HCT116 (cell line): ENCODE data around the gene SLC22A6. TPM values are rescaled to one million over a fixed set of nuclear protein-coding genes. Genes with fewer than 3 reads are reported as not detected.

Experiments used
- ATAC-seq: fragments of 200-7000 bp; cut with Tn5 transposase; 2 replicates; pipeline ENCODE4 v1.9.1; 2020; ENCODE audit warnings: mild to moderate bottlenecking, moderate library complexity
- BruUV-seq: library from RNA; stranded (reverse); fragments of 400-500 nt; replicated peaks from 2 replicates; lab custom pipeline; 2021; lab: Mats Ljungman, UMichigan
- CTCF ChIA-PET: fragments of 300-600 bp; sonication (Branson Sonifier 250); formaldehyde crosslinking; loops from one replicate; lab custom pipeline; 2021; ENCODE audit warnings: antibody characterized with exemption; lab: Charles Lee
- POLR2A ChIA-PET: fragments of 300-600, 350-600 bp; sonication (Branson Sonifier 250); formaldehyde crosslinking; loops from one replicate; lab custom pipeline; 2021; ENCODE audit warnings: antibody characterized with exemption; lab: Charles Lee
- RAD21 ChIA-PET, 2 experiments: fragments of 300-600 bp; sonication (Branson Sonifier 250); formaldehyde crosslinking; loops; one replicate each; lab custom pipeline; 2023; ENCODE audit warnings: low total read pairs in 2 of 2; ENCODE audit not compliant: uncharacterized antibody in 2 of 2, unreplicated experiment in 2 of 2, low non-redundant PET in 1 of 2; lab: Charles Lee
- DNase-seq: peaks from one replicate; pipeline ENCODE4 v3.0.0-alpha.2; 2010; ENCODE audit warnings: low read depth, low spot score
- H2AFZ ChIP-seq: fragments of 200-600 bp; shearing (Covaris generic), sonication (generic); 2 replicates; pipeline ENCODE4 v1.6.1; 2017; ENCODE audit warnings: low read depth, mixed run types, mixed read lengths, antibody characterized with exemption, low read length; ENCODE audit not compliant: poor library complexity, severe bottlenecking
- H3K27ac ChIP-seq: 2 replicates; pipeline ENCODE4 v1.5.1; 2012; ENCODE audit warnings: low read depth, low read length
- H3K27me3 ChIP-seq: fragments of 200-600 bp; sonication (generic); 2 replicates; pipeline ENCODE4 v1.6.1; 2016; ENCODE audit warnings: mixed run types, low read length, mixed read lengths; ENCODE audit not compliant: insufficient read depth
- H3K36me3 ChIP-seq, 2 experiments: fragments of 200-500 bp in 1 of 2; fragments of 200-600 bp in 1 of 2; sonication (Bioruptor generic) in 1 of 2; sonication (generic) in 1 of 2; 2 replicates each; pipeline versions ENCODE4 v1.5.1 to v1.6.1; 2014 to 2016; ENCODE audit warnings: low read length in 2 of 2, inconsistent platforms in 1 of 2, mixed read lengths in 1 of 2, mixed run types in 1 of 2; ENCODE audit not compliant: insufficient read depth in 2 of 2, control insufficient read depth in 1 of 2
- H3K4me1 ChIP-seq, 2 experiments: fragments of 200-600 bp in 1 of 2; sonication (generic) in 1 of 2; 2 replicates each; pipeline versions ENCODE4 v1.5.1 to v1.6.1; 2012 to 2017; ENCODE audit warnings: low read length in 2 of 2, inconsistent platforms in 1 of 2, mild to moderate bottlenecking in 1 of 2, mixed read lengths in 1 of 2, mixed run types in 1 of 2, moderate library complexity in 1 of 2; ENCODE audit not compliant: insufficient read depth in 2 of 2, control insufficient read depth in 1 of 2
- H3K4me2 ChIP-seq: fragments of 200-600 bp; sonication (generic); 2 replicates; pipeline ENCODE4 v1.6.1; 2017; ENCODE audit warnings: mixed run types, low read length, mixed read lengths
- H3K4me3 ChIP-seq, 2 experiments: fragments of 200-600 bp in 1 of 2; sonication (generic) in 1 of 2; replicated peaks in 1 of 2; 2 replicates each; pipeline ENCODE4 v1.5.1; 2011 to 2016; ENCODE audit warnings: low read length in 2 of 2, control low read depth in 1 of 2, low read depth in 1 of 2, mild to moderate bottlenecking in 1 of 2, mixed read lengths in 1 of 2, mixed run types in 1 of 2
- H3K79me2 ChIP-seq: fragments of 200-600 bp; sonication (generic); 2 replicates; pipeline ENCODE4 v1.6.1; 2017; ENCODE audit warnings: mild to moderate bottlenecking, mixed run types, low read length, moderate library complexity, mixed read lengths; ENCODE audit not compliant: insufficient read depth
- H3K9ac ChIP-seq: fragments of 200-600 bp; sonication (generic); 2 replicates; pipeline ENCODE4 v1.6.1; 2016; ENCODE audit warnings: low read length, mixed read lengths
- H3K9me2 ChIP-seq: fragments of 200-600 bp; sonication (generic), shearing (Covaris generic); 2 replicates; pipeline ENCODE4 v1.6.1; 2017; ENCODE audit warnings: mixed run types, mild to moderate bottlenecking, moderate library complexity; ENCODE audit not compliant: insufficient read depth
- H3K9me3 ChIP-seq, 2 experiments: fragments of 200-500 bp in 1 of 2; fragments of 200-600 bp in 1 of 2; sonication (Bioruptor generic) in 1 of 2; sonication (generic) in 1 of 2; 2 replicates each; pipeline ENCODE4 v1.6.1; 2014 to 2017; ENCODE audit warnings: low read length in 2 of 2, mixed read lengths in 2 of 2, inconsistent platforms in 1 of 2, low read depth in 1 of 2, mild to moderate bottlenecking in 1 of 2, mixed run types in 1 of 2, moderate library complexity in 1 of 2; ENCODE audit not compliant: control insufficient read depth in 1 of 2, insufficient read depth in 1 of 2
- H4K20me1 ChIP-seq: fragments of 200-600 bp; sonication (generic), shearing (Covaris generic); 2 replicates; pipeline ENCODE4 v1.6.1; 2017; ENCODE audit warnings: mixed run types, mild to moderate bottlenecking, moderate library complexity; ENCODE audit not compliant: insufficient read depth
- EGR1 ChIP-seq: IDR thresholded peaks from 2 replicates; pipeline ENCODE4 v1.6.1; 2012; ENCODE audit warnings: low read depth
- ELF1 ChIP-seq: IDR thresholded peaks from 2 replicates; pipeline ENCODE4 v1.6.1; 2012; ENCODE audit warnings: low read depth, borderline replicate concordance
- EZH2 ChIP-seq: fragments of 200-600 bp; sonication (generic); IDR thresholded peaks from 2 replicates; pipeline ENCODE4 v1.6.1; 2017; ENCODE audit warnings: antibody characterized with exemption, mixed run types
- EZH2phosphoT487 ChIP-seq: fragments of 200-600 bp; IDR thresholded peaks from 2 replicates; pipeline ENCODE4 v1.6.1; 2018; ENCODE audit warnings: antibody characterized with exemption, borderline replicate concordance
- FOSL1 ChIP-seq: IDR thresholded peaks from 2 replicates; pipeline ENCODE4 v1.6.1; 2012; ENCODE audit warnings: low read depth
- JUND ChIP-seq: IDR thresholded peaks from 2 replicates; pipeline ENCODE4 v1.6.1; 2012
- POLR2AphosphoS5 ChIP-seq: IDR thresholded peaks from 2 replicates; pipeline ENCODE4 v1.6.1; 2011; ENCODE audit warnings: mild to moderate bottlenecking, low read depth, low read length, moderate library complexity
- RAD21 ChIP-seq: IDR thresholded peaks from 2 replicates; pipeline ENCODE4 v1.6.1; 2012; ENCODE audit warnings: low read depth, mild to moderate bottlenecking
- SIN3A ChIP-seq: IDR thresholded peaks from 2 replicates; pipeline ENCODE4 v1.6.1; 2012; ENCODE audit warnings: low read depth
- SP1 ChIP-seq: IDR thresholded peaks from 2 replicates; pipeline ENCODE4 v1.6.1; 2012; ENCODE audit warnings: low read depth
- SRF ChIP-seq: IDR thresholded peaks from 2 replicates; pipeline ENCODE4 v1.6.1; 2012; ENCODE audit warnings: low read depth
- TCF7L2 ChIP-seq: IDR thresholded peaks from 2 replicates; pipeline ENCODE4 v1.7.0; 2011; ENCODE audit warnings: borderline replicate concordance, inconsistent platforms; ENCODE audit not compliant: insufficient read depth, insufficient read length; ENCODE audit errors: extremely low read depth
- YY1 ChIP-seq: IDR thresholded peaks from 2 replicates; pipeline ENCODE4 v1.6.1; 2011; ENCODE audit warnings: low read length, low read depth, moderate library complexity, mild to moderate bottlenecking; ENCODE audit not compliant: insufficient replicate concordance; ENCODE audit errors: extremely low read depth
- ZFX ChIP-seq: fragments of 450-650 bp; IDR thresholded peaks from 2 replicates; pipeline ENCODE4 v1.6.1; 2017
- ZNF274 ChIP-seq: fragments of 200-500 bp; sonication (Bioruptor generic); IDR thresholded peaks from 2 replicates; pipeline ENCODE4 v1.6.1; 2014; ENCODE audit warnings: mild to moderate bottlenecking, low read depth, low read length, inconsistent platforms
- intact Hi-C: fragments of 100-400 bp; cut with micrococcal nuclease; formaldehyde crosslinking; loops from 2 replicates; pipeline ENCODE4 v1.10.0; 2022
- total RNA-seq: library from RNA; stranded (reverse); gene quantifications from one replicate; pipeline ENCODE4 v1.2.1, GENCODE V29; 2021; ENCODE audit not compliant: unreplicated experiment
- TF ChIP-seq, protein P1 (sequence below): IDR thresholded peaks from 2 replicates; pipeline ENCODE4 v1.6.1; 2012
- TF ChIP-seq, protein P2 (sequence below): IDR thresholded peaks from 2 replicates; pipeline ENCODE4 v1.6.1; 2012
- TF ChIP-seq, protein P3 (sequence below): IDR thresholded peaks from 2 replicates; pipeline ENCODE4 v1.6.1; 2012; ENCODE audit warnings: low read depth
- TF ChIP-seq, protein P4 (sequence below): IDR thresholded peaks from 2 replicates; pipeline ENCODE4 v1.6.1; 2011; ENCODE audit warnings: mild to moderate bottlenecking, low read length, moderate library complexity; ENCODE audit not compliant: insufficient replicate concordance; ENCODE audit errors: extremely low read depth

Gene SLC22A6
- total RNA-seq, 1 experiment from 2014 or later, result not detected

DNA sequence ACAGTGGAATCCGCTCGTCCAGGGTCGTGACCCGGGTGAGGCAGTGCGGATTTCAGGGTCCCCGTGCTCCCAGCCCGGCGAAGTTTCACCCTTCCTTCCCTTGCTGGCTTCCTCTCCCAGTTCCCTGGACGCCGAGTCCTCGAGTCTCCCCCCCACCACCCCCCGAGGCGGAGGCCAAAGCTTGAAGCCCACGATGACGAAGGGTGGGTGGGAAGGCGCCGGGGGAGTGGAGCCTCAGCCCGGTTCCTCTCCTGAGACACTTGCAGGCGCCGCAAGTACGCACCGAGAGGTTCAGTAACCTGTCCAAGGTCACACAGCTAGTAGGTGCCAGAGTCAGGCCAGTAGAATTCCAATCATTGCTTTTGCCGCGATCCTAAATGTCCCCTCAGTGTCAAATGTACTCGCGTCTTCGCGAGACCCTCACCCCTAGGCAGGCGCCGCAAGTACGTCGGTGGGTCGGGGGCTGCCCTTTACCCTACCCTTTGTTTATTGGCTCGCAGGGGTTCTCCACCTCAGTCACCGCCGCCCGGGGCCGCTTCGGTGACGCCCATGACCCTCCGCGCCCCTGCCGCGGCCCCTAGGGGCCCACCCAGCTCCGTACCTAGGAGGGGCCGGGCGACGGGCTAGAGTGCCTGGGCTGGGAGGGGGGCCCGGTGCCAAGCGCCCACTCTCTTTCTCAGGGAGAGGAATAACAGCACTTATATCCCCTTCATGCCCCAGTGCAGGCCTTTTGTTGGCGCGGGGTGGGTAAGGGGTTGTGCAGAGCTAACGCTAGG lies 57.9 kb downstream of the SLC22A6 start:
- CTCF ChIA-PET, result no interaction called here
- H3K27me3 ChIP-seq, result no peaks in the 10 kb centered on the region; the same call in 1 of the 2 replicates
- intact Hi-C loops, result no loop called here

More for the DNA sequence above, 57.9 kb downstream of the SLC22A6 start:
- Histone ChIP-seq H3K4me2 (no peak overlapping the region), H3K27ac (no peak overlapping the region), H4K20me1 (no peaks in the 10 kb centered on the region), H3K9me3 (no peaks in the 10 kb centered on the region), H3K4me1 (peaks cover 13 to 18% of the 10 kb centered on the region in 2 experiments), H3K9me2 (no peaks in the 10 kb centered on the region), H3K79me2 (no peaks in the 10 kb centered on the region), H3K9ac (no peak overlapping the region), H2AFZ (no peak overlapping the region), H3K36me3 (no peaks in the 10 kb centered on the region), H3K4me3 (no peak overlapping the region)
- ChIA-PET RAD21 (no interaction called here), POLR2A (no interaction called here)
- no TSS peak for BruUV-seq
- TF ChIP-seq SP1, result no peak
- TF ChIP-seq SRF, result no peak
- no peak for TF ChIP-seq POLR2AphosphoS5
- TF ChIP-seq ZFX, result no peak
- no peak for TF ChIP-seq ELF1
- no peak for TF ChIP-seq TCF7L2
- TF ChIP-seq EGR1, result no peak
- no peak for TF ChIP-seq SIN3A
- TF ChIP-seq EZH2, result no peak
- TF ChIP-seq, protein P1, sequence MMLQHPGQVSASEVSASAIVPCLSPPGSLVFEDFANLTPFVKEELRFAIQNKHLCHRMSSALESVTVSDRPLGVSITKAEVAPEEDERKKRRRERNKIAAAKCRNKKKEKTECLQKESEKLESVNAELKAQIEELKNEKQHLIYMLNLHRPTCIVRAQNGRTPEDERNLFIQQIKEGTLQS, result no peak
- TF ChIP-seq, protein P2, sequence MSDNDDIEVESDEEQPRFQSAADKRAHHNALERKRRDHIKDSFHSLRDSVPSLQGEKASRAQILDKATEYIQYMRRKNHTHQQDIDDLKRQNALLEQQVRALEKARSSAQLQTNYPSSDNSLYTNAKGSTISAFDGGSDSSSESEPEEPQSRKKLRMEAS, result no peak
- no peak for TF ChIP-seq FOSL1
- no peak for TF ChIP-seq JUND
- TF ChIP-seq, protein P3, sequence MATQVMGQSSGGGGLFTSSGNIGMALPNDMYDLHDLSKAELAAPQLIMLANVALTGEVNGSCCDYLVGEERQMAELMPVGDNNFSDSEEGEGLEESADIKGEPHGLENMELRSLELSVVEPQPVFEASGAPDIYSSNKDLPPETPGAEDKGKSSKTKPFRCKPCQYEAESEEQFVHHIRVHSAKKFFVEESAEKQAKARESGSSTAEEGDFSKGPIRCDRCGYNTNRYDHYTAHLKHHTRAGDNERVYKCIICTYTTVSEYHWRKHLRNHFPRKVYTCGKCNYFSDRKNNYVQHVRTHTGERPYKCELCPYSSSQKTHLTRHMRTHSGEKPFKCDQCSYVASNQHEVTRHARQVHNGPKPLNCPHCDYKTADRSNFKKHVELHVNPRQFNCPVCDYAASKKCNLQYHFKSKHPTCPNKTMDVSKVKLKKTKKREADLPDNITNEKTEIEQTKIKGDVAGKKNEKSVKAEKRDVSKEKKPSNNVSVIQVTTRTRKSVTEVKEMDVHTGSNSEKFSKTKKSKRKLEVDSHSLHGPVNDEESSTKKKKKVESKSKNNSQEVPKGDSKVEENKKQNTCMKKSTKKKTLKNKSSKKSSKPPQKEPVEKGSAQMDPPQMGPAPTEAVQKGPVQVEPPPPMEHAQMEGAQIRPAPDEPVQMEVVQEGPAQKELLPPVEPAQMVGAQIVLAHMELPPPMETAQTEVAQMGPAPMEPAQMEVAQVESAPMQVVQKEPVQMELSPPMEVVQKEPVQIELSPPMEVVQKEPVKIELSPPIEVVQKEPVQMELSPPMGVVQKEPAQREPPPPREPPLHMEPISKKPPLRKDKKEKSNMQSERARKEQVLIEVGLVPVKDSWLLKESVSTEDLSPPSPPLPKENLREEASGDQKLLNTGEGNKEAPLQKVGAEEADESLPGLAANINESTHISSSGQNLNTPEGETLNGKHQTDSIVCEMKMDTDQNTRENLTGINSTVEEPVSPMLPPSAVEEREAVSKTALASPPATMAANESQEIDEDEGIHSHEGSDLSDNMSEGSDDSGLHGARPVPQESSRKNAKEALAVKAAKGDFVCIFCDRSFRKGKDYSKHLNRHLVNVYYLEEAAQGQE, result no peak
- no peak for TF ChIP-seq RAD21
- TF ChIP-seq, protein P4, sequence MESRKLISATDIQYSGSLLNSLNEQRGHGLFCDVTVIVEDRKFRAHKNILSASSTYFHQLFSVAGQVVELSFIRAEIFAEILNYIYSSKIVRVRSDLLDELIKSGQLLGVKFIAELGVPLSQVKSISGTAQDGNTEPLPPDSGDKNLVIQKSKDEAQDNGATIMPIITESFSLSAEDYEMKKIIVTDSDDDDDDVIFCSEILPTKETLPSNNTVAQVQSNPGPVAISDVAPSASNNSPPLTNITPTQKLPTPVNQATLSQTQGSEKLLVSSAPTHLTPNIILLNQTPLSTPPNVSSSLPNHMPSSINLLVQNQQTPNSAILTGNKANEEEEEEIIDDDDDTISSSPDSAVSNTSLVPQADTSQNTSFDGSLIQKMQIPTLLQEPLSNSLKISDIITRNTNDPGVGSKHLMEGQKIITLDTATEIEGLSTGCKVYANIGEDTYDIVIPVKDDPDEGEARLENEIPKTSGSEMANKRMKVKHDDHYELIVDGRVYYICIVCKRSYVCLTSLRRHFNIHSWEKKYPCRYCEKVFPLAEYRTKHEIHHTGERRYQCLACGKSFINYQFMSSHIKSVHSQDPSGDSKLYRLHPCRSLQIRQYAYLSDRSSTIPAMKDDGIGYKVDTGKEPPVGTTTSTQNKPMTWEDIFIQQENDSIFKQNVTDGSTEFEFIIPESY, result no peak
- no peak for TF ChIP-seq YY1
- TF ChIP-seq ZNF274, result no peak
- no peak for TF ChIP-seq EZH2phosphoT487
- no peak for DNase-seq
- ATAC-seq, result no peak
